Upper lobe of left lung (tissue), 4 donors: Measurements from ENCODE around the gene DEFB124.

Experiments
- CTCF ChIP-seq, 6 experiments: fragments of 450-650 bp in 4 of 6; fragments of 200-600 bp in 2 of 6; sonication (generic) in 2 of 6; IDR thresholded peaks; one replicate each; pipeline ENCODE4 v1.5.1; 2016 to 2019; ENCODE audit warnings: antibody characterized with exemption in 6 of 6
- EP300 ChIP-seq, 4 donors: sonication (generic); formaldehyde crosslinking; IDR thresholded peaks; one replicate each; pipeline ENCODE4 v1.5.1; 2017; ENCODE audit warnings: antibody characterized with exemption in 4 of 4, control low read depth in 2 of 4
- POLR2A ChIP-seq, 4 donors: fragments of 450-650 bp; IDR thresholded peaks; one replicate each; pipeline ENCODE4 v1.5.1; 2016 to 2017; ENCODE audit warnings: antibody characterized with exemption in 4 of 4, mild to moderate bottlenecking in 2 of 4
- POLR2AphosphoS5 ChIP-seq, 2 donors: sonication (generic); formaldehyde crosslinking; IDR thresholded peaks; one replicate each; pipeline ENCODE4 v1.5.1; 2017; ENCODE audit warnings: antibody characterized with exemption in 2 of 2

GRCh38 chr20:31488115-31488514 lies 13.2 kb upstream of the DEFB124 start:
- no peak for TF ChIP-seq CTCF (IDR thresholded peaks at IDR 0.05)
- no peak for TF ChIP-seq POLR2AphosphoS5 (IDR thresholded peaks at IDR 0.05)
- TF ChIP-seq POLR2A (IDR thresholded peaks at IDR 0.05): no peak
- TF ChIP-seq EP300 (IDR thresholded peaks at IDR 0.05): no peak
